Activated naive CD4-positive, alpha-beta T cell treated with anti-CD3 and anti-CD28 coated beads, Interleukin-2, amount 50 U/mL, for 72 hours (primary cell): Measurements from ENCODE around the gene C16orf95. TPM values are rescaled to one million over a fixed set of nuclear protein-coding genes. Genes with fewer than 3 reads are reported as not detected.

Experiments used
- ATAC-seq, 2 donors: fragments of 150-1000 bp; cut with Tn5 transposase; 2 replicates each; pipeline ENCODE4 v1.10.0; 2021; ENCODE audit warnings: mild to moderate bottlenecking in 2 of 2, moderate library complexity in 2 of 2
- DNase-seq, 2 donors: peaks; one replicate each; pipeline ENCODE4 v3.0.0; 2021 to 2022; ENCODE audit warnings: low spot score in 2 of 2
- H3K27ac Mint-ChIP-seq, 2 donors: one replicate each; pipeline ENCODE4 v1.8.0; 2022; ENCODE audit warnings: mild to moderate bottlenecking in 2 of 2, mixed read lengths in 2 of 2
- H3K36me3 Mint-ChIP-seq, 2 donors: one replicate each; pipeline ENCODE4 v1.8.0; 2022; ENCODE audit warnings: mixed read lengths in 2 of 2
- H3K9me3 Mint-ChIP-seq, 2 donors: one replicate each; pipeline ENCODE4 v1.8.0; 2022; ENCODE audit warnings: mixed read lengths in 2 of 2
- total RNA-seq, 2 donors: library from RNA; stranded (reverse); gene quantifications; one replicate each; pipeline ENCODE4 v1.2.3, GENCODE V29; 2022

C16orf95 gene
- total RNA-seq, 2 donors from 2014 or later = 12.2 to 16.9 TPM

- DNase-seq (no peak), ATAC-seq (no peak)
- Mint-ChIP-seq H3K27ac (peak overlapping the region; percentile 18 to 81), H3K36me3 (no peaks in the 10 kb centered on the region), H3K9me3 (no peaks in the 10 kb centered on the region)
Measured at GRCh38 chr16:87326151-87326571, 9.0 kb upstream of the C16orf95 start.

GRCh38 chr16:87325423-87325858, 8.2 kb upstream of the C16orf95 start:
- Mint-ChIP-seq H3K9me3 (no peaks in the 10 kb centered on the region), H3K27ac (no peak overlapping the region), H3K36me3 (no peaks in the 10 kb centered on the region)
- ATAC-seq (no peak), DNase-seq (no peak)

GRCh38 chr16:87324411-87325275, 7.5 kb upstream of the C16orf95 start:
- Mint-ChIP-seq H3K36me3 (no peaks in the 10 kb centered on the region), H3K9me3 (no peaks in the 10 kb centered on the region), H3K27ac (no peak overlapping the region)
- DNase-seq (peak in 1 of 2 donors; percentile 42), ATAC-seq (peak; percentile 64 to 73)

GRCh38 chr16:87323727-87324410, 6.7 kb upstream of the C16orf95 start:
- no peak for ATAC-seq
- Mint-ChIP-seq H3K36me3 (peaks cover under 1% of the 10 kb centered on the region in 2 donors), H3K9me3 (no peaks in the 10 kb centered on the region), H3K27ac (no peak overlapping the region)
- DNase-seq = no peak

GRCh38 chr16:87322833-87323726, 5.9 kb upstream of the C16orf95 start:
- peaks cover 9% of the 10 kb centered on the region in 2 donors for H3K36me3 Mint-ChIP-seq
- no peaks in the 10 kb centered on the region for H3K9me3 Mint-ChIP-seq
- no peak for DNase-seq
- peak overlapping the region in 1 of 2 donors; percentile 50 for H3K27ac Mint-ChIP-seq
- ATAC-seq = no peak

- no peak for ATAC-seq
- Mint-ChIP-seq H3K9me3 (no peaks in the 10 kb centered on the region), H3K27ac (no peak overlapping the region), H3K36me3 (peaks cover 12 to 16% of the 10 kb centered on the region in 2 donors)
- no peak for DNase-seq
Measured at GRCh38 chr16:87322360-87322759, 5.2 kb upstream of the C16orf95 start.

- peaks cover 12 to 16% of the 10 kb centered on the region in 2 donors for H3K36me3 Mint-ChIP-seq
- DNase-seq (no peak), ATAC-seq (no peak)
- no peaks in the 10 kb centered on the region for H3K9me3 Mint-ChIP-seq
- H3K27ac Mint-ChIP-seq = peak overlapping the region; percentile 50 to 96
Measured at GRCh38 chr16:87321336-87322107, 4.3 kb upstream of the C16orf95 start.

GRCh38 chr16:87320510-87321227, 3.5 kb upstream of the C16orf95 start:
- no peaks in the 10 kb centered on the region for H3K9me3 Mint-ChIP-seq
- peak overlapping the region in 1 of 2 donors; percentile 50 for H3K27ac Mint-ChIP-seq
- peaks cover 12 to 16% of the 10 kb centered on the region in 2 donors for H3K36me3 Mint-ChIP-seq
- DNase-seq = no peak
- no peak for ATAC-seq

- no peak for DNase-seq
- Mint-ChIP-seq H3K27ac (no peak overlapping the region), H3K9me3 (no peaks in the 10 kb centered on the region), H3K36me3 (peaks cover 12 to 16% of the 10 kb centered on the region in 2 donors)
- no peak for ATAC-seq
Measured at GRCh38 chr16:87319997-87320491, 2.9 kb upstream of the C16orf95 start.

- Mint-ChIP-seq H3K36me3 (peaks cover 12 to 16% of the 10 kb centered on the region in 2 donors), H3K9me3 (no peaks in the 10 kb centered on the region), H3K27ac (peak overlapping the region; percentile 94 to 99)
- no peak for ATAC-seq
- no peak for DNase-seq
Measured at GRCh38 chr16:87319011-87319410, 1.8 kb upstream of the C16orf95 start.

- peak; percentile 31 to 38 for ATAC-seq
Measured at GRCh38 chr16:87317750-87318644, 805 bp upstream of the C16orf95 start.

GRCh38 chr16:87316450-87316922, 706 bp downstream of the C16orf95 start:
- DNase-seq = no peak
- ATAC-seq = no peak
- Mint-ChIP-seq H3K9me3 (no peaks in the 10 kb centered on the region), H3K27ac (peak overlapping the region; percentile 94 to 99), H3K36me3 (peaks cover 12 to 16% of the 10 kb centered on the region in 2 donors)

More at GRCh38 chr16:87317750-87318644, 805 bp upstream of the C16orf95 start:
- peak overlapping the region; percentile 94 to 99 for H3K27ac Mint-ChIP-seq
- H3K9me3 Mint-ChIP-seq = no peaks in the 10 kb centered on the region
- H3K36me3 Mint-ChIP-seq = peaks cover 12 to 16% of the 10 kb centered on the region in 2 donors
- DNase-seq = peak in 1 of 2 donors; percentile 43

- ATAC-seq (no peak), DNase-seq (no peak)
- H3K27ac Mint-ChIP-seq = peak overlapping the region in 1 of 2 donors; percentile 99
- H3K36me3 Mint-ChIP-seq = peaks cover 12 to 16% of the 10 kb centered on the region in 2 donors
- H3K9me3 Mint-ChIP-seq = no peaks in the 10 kb centered on the region
Measured at GRCh38 chr16:87314990-87315420, 2.2 kb downstream of the C16orf95 start.

- DNase-seq = peak in 1 of 2 donors; percentile 31
- H3K36me3 Mint-ChIP-seq = peaks cover 5 to 6% of the 10 kb centered on the region in 2 donors
- peaks cover 0 to 4% of the 10 kb centered on the region in 2 donors for H3K9me3 Mint-ChIP-seq
- ATAC-seq = no peak
- peak overlapping the region in 1 of 2 donors; percentile 50 for H3K27ac Mint-ChIP-seq
Measured at GRCh38 chr16:87312008-87312407, 5.2 kb downstream of the C16orf95 start.
